Ovary (tissue), 9 donors: ENCODE measurements around the gene TRPM5. TPM values are rescaled to one million over a fixed set of nuclear protein-coding genes. Genes with fewer than 3 reads are reported as not detected.

Experiments
- DNase-seq, 5 donors: peaks; one replicate each; pipeline ENCODE4 v3.0.0-alpha.2; 2019 to 2020
- H3K27ac ChIP-seq, 2 donors: fragments of 200-600 bp; one replicate each; pipeline versions ENCODE4 v1.5.1 to v1.8.0; 2019 to 2022
- H3K27me3 ChIP-seq: fragments of 200-600 bp; one replicate; pipeline ENCODE4 v1.8.0; 2022
- H3K36me3 ChIP-seq: fragments of 200-600 bp; sonication (generic); one replicate; pipeline ENCODE4 v1.5.1; 2019
- H3K4me1 ChIP-seq: one replicate; pipeline ENCODE4 v1.8.1; 2013; ENCODE audit warnings: mild to moderate bottlenecking, moderate library complexity; ENCODE audit not compliant: insufficient read depth
- H3K4me3 ChIP-seq: fragments of 200-600 bp; sonication (generic); one replicate; pipeline ENCODE4 v1.5.1; 2017
- H3K9me3 ChIP-seq, 2 donors: fragments of 200-600 bp in 1 of 2; sonication (generic) in 1 of 2; one replicate each; pipeline versions ENCODE4 v1.5.1 to v1.8.1; 2013 to 2019; ENCODE audit warnings: mild to moderate bottlenecking in 1 of 2, moderate library complexity in 1 of 2
- CTCF ChIP-seq, 3 donors: fragments of 450-650 bp in 2 of 3; fragments of 200-600 bp in 1 of 3; IDR thresholded peaks; one replicate each; pipeline versions ENCODE4 v1.5.1 to v1.8.0; 2016 to 2022; ENCODE audit warnings: antibody characterized with exemption in 3 of 3, mild to moderate bottlenecking in 1 of 3
- EP300 ChIP-seq: sonication (generic); formaldehyde crosslinking; IDR thresholded peaks from one replicate; pipeline ENCODE4 v1.6.1; 2017; ENCODE audit warnings: antibody characterized with exemption
- POLR2A ChIP-seq: fragments of 450-650 bp; IDR thresholded peaks from one replicate; pipeline ENCODE4 v1.6.1; 2017; ENCODE audit warnings: antibody characterized with exemption, mild to moderate bottlenecking, moderate library complexity
- WGBS, 3 donors: extraction: QIAGEN DNeasy Blood & Tissue Kit in 1 of 3; methylation state at CpG; one replicate each; pipeline versions ENCODE4 v1.1.5 to v1.1.7; 2013 to 2017; 5-methylcytosine and 5-hydroxymethylcytosine counted together
- intact Hi-C, 4 donors: fragments of 100-400 bp; cut with DNase I; formaldehyde crosslinking; loops; one replicate each; pipeline versions ENCODE4 v1.11.0 to v1.15.1; 2022 to 2023
- polyA plus RNA-seq, 2 donors: library from polyadenylated mRNA; stranded (reverse); fragments of 200-250 nt in 1 of 2; fragments of 350-450 nt in 1 of 2; fragmentation: Illumina TruSeq in 1 of 2; extraction: RNeasy Lipid Tissue Mini Kit (QIAGEN cat#74804) in 1 of 2; gene quantifications; one replicate each; pipeline ENCODE4 v1.2.3, GENCODE V29; 2013 to 2014
- total RNA-seq, 7 donors: library from RNA; depleted of rRNA in 2 of 7; stranded (reverse); fragments of >200 nt in 2 of 7; fragmentation: NEBNext Ultra II Directional in 3 of 7; extraction: Animal tissue kit (Norgen Biotek cat#: 25700) in 3 of 7; gene quantifications; one replicate each; pipeline versions ENCODE4 v1.1.0 to v1.2.4, GENCODE V29; 2016 to 2023
- donor health status: DM: no; HTN: no; CAD: no; lungs with moderate emphysema.
- donor health status: DM: no; HTN: no; CAD: no.
- donor health status: Bipolar disorder and iron deficiency.
- donor health status: DM: yes; HTN: yes; CAD: no.
- donor health status: DM: no; HTN: no; CAD: no.
- donor health status: DM: yes; HTN: yes; CAD: no.

TRPM5 gene
- total and polyA plus RNA-seq, 9 donors: 0.05 to 0.11 (median 0.08) TPM; not detected in 6

- DNase-seq: no peak
- intact Hi-C loops: no loop called here
- no peak for TF ChIP-seq POLR2A
- TF ChIP-seq EP300: no peak
- TF ChIP-seq CTCF (IDR thresholded peaks at IDR 0.05): no peak
Observed at GRCh38 chr11:2432171-2432621, 12.1 kb downstream of the TRPM5 start.

GRCh38 chr11:2431395-2431794 lies 12.9 kb downstream of the TRPM5 start:
- WGBS, 3 donors: 73 to 87% (median 79%) methylated on average over 1 of the region's 1 CpG
- intact Hi-C loops: no loop called here

More at GRCh38 chr11:2432171-2432621, 12.1 kb downstream of the TRPM5 start:
- Histone ChIP-seq H3K9me3 (no peaks in the 10 kb centered on the region), H3K4me3 (no peak overlapping the region), H3K36me3 (no peaks in the 10 kb centered on the region), H3K27me3 (no peaks in the 10 kb centered on the region), H3K4me1 (no peaks in the 10 kb centered on the region), H3K27ac (no peak overlapping the region)
- 66 to 74% (median 72%) methylated on average over 10 to 15 of the region's 15 CpGs for WGBS, 3 donors

GRCh38 chr11:2428322-2428795 lies 16.0 kb downstream of the TRPM5 start:
- H3K4me1 ChIP-seq: no peaks in the 10 kb centered on the region
- no peaks in the 10 kb centered on the region for H3K9me3 ChIP-seq
- no peaks in the 10 kb centered on the region for H3K27me3 ChIP-seq
- no peak overlapping the region for H3K4me3 ChIP-seq
- TF ChIP-seq EP300 (no peak), POLR2A (no peak), CTCF (IDR thresholded peaks at IDR 0.05) (peak in 1 of 3 donors; percentile 25)
- H3K36me3 ChIP-seq: no peaks in the 10 kb centered on the region
- DNase-seq: peak in 2 of 5 donors; percentile 56 to 63
- 52 to 67% (median 62%) methylated on average over 8 of the region's 8 CpGs for whole genome bisulfite sequencing, 3 donors
- intact Hi-C loops: loop anchor here in 2 of 4 donors (10.0 kb wide), 2 partner anchors 96 to 466 kb away; no protein-coding TSS in a partner anchor
- H3K27ac ChIP-seq: no peak overlapping the region

More at GRCh38 chr11:2431395-2431794, 12.9 kb downstream of the TRPM5 start:
- H3K4me1 ChIP-seq: no peaks in the 10 kb centered on the region
- no peak overlapping the region for H3K27ac ChIP-seq
- no peaks in the 10 kb centered on the region for H3K36me3 ChIP-seq
- TF ChIP-seq POLR2A (no peak), CTCF (IDR thresholded peaks at IDR 0.05) (no peak), EP300 (no peak)
- DNase-seq: no peak
- no peaks in the 10 kb centered on the region for H3K27me3 ChIP-seq
- no peak overlapping the region for H3K4me3 ChIP-seq
- H3K9me3 ChIP-seq: no peaks in the 10 kb centered on the region

- no peaks in the 10 kb centered on the region for H3K36me3 ChIP-seq
- H3K4me1 ChIP-seq: no peaks in the 10 kb centered on the region
- H3K27me3 ChIP-seq: no peaks in the 10 kb centered on the region
- H3K27ac ChIP-seq: no peak overlapping the region
- H3K4me3 ChIP-seq: no peak overlapping the region
- intact Hi-C loops: loop anchor here in 2 of 4 donors (10.0 kb wide), 2 partner anchors 97 to 467 kb away; no protein-coding TSS in a partner anchor
- TF ChIP-seq CTCF (IDR thresholded peaks at IDR 0.05) (no peak), EP300 (no peak), POLR2A (no peak)
- no peaks in the 10 kb centered on the region for H3K9me3 ChIP-seq
- DNase-seq: no peak
- 72 to 78% (median 78%) methylated on average over 9 to 12 of the region's 12 CpGs for WGBS, 3 donors
Observed at GRCh38 chr11:2427721-2428321, 16.5 kb downstream of the TRPM5 start.
